GM12878 (cell line): ENCODE measurements around the gene LMF2. TPM values are rescaled to one million over a fixed set of nuclear protein-coding genes. Genes with fewer than 3 reads are reported as not detected.

Experiments used
- ATF3 ChIP-seq: IDR thresholded peaks from 2 replicates; pipeline ENCODE4 v1.6.1; 2011; ENCODE audit warnings: low read depth, mild to moderate bottlenecking, low read length, moderate library complexity, borderline replicate concordance; ENCODE audit errors: extremely low read depth
- CEBPB ChIP-seq, 2 experiments: fragments of 150-350 bp in 1 of 2; IDR thresholded peaks; 2 replicates each; pipeline ENCODE4 v1.6.1; 2012 to 2014; ENCODE audit warnings: low read depth in 2 of 2, low read length in 2 of 2, borderline replicate concordance in 1 of 2, inconsistent platforms in 1 of 2
- FOXM1 ChIP-seq: IDR thresholded peaks from 2 replicates; pipeline ENCODE4 v1.6.1; 2012; ENCODE audit warnings: low read depth, mild to moderate bottlenecking, inconsistent platforms, low read length, moderate library complexity
- KDM1A ChIP-seq: fragments of 200-600 bp; sonication (generic); IDR thresholded peaks from 2 replicates; pipeline ENCODE4 v1.6.1; 2016; ENCODE audit warnings: borderline replicate concordance
- MAX ChIP-seq: IDR thresholded peaks from 2 replicates; pipeline ENCODE4 v1.6.1; 2012; ENCODE audit warnings: low read depth, low read length, improper control_type of control experiment
- MYB ChIP-seq: fragments of 150-350 bp; IDR thresholded peaks from 2 replicates; pipeline ENCODE4 v1.6.1; 2014; ENCODE audit warnings: mild to moderate bottlenecking, low read depth, low read length, borderline replicate concordance
- SKIL ChIP-seq: fragments of 450-650 bp; IDR thresholded peaks from 2 replicates; pipeline ENCODE4 v1.6.1; 2017; ENCODE audit warnings: mild to moderate bottlenecking, low read depth, inconsistent platforms; ENCODE audit not compliant: poor library complexity, severe bottlenecking
- polyA plus RNA-seq, 11 experiments: library from polyadenylated mRNA; depleted of rRNA in 4 of 11; unstranded in 6 of 11; stranded (reverse) in 5 of 11; fragments of >200 nt; fragmentation: Nextera tagmentation in 4 of 11; fragmentation: Illumina TruSeq in 1 of 11; extraction: Ambion mirVana in 4 of 11; extraction: Trizol in 1 of 11; gene quantifications; 1 replicate in 1 of 11; 2 replicates in 10 of 11; pipeline versions ENCODE4 v1.2.1 to v1.2.3, GENCODE V29; 2011 to 2016; ENCODE audit warnings: inconsistent platforms in 2 of 11, missing spikeins in 2 of 11, low read depth in 1 of 11
- total RNA-seq, 4 experiments: library from RNA; depleted of rRNA in 3 of 4; stranded (reverse); fragments of >200 nt in 3 of 4; fragmentation: Illumina TruSeq in 1 of 4; extraction: Trizol in 1 of 4; gene quantifications; 2 replicates each; pipeline versions ENCODE4 v1.2.1 to v1.2.3, GENCODE V29; 2013 to 2021
- TF ChIP-seq, protein P1 (sequence below): fragments of 450-650 bp; IDR thresholded peaks from 2 replicates; pipeline ENCODE4 v1.6.1; 2017; ENCODE audit warnings: mild to moderate bottlenecking, moderate library complexity
- TF ChIP-seq, protein P2 (sequence below): IDR thresholded peaks from 2 replicates; pipeline ENCODE4 v1.6.1; 2011; ENCODE audit warnings: borderline replicate concordance, low read depth, mild to moderate bottlenecking, moderate library complexity, mixed read lengths, low read length; ENCODE audit not compliant: insufficient read depth; ENCODE audit errors: extremely low read length

LMF2 gene
- total and polyA plus RNA-seq, 10 of the 15 experiments (the other 5 are each of a cell fraction or from before 2014, with no cell fraction given), result 0.08 to 57.5 (median 21.2) TPM

GRCh38 chr22:50461536-50461935, 46.0 kb downstream of the LMF2 start (continued):
- TF ChIP-seq SKIL (no peak), MYB (no peak), MAX (no peak), FOXM1 (no peak), CEBPB (IDR thresholded peaks at IDR 0.05; ENCODE audit: borderline replicate concordance in 1 of 2, low read depth in 2 of 2, low read length in 2 of 2) (no peak), ATF3 (no peak), KDM1A (no peak)
- TF ChIP-seq, protein P1, sequence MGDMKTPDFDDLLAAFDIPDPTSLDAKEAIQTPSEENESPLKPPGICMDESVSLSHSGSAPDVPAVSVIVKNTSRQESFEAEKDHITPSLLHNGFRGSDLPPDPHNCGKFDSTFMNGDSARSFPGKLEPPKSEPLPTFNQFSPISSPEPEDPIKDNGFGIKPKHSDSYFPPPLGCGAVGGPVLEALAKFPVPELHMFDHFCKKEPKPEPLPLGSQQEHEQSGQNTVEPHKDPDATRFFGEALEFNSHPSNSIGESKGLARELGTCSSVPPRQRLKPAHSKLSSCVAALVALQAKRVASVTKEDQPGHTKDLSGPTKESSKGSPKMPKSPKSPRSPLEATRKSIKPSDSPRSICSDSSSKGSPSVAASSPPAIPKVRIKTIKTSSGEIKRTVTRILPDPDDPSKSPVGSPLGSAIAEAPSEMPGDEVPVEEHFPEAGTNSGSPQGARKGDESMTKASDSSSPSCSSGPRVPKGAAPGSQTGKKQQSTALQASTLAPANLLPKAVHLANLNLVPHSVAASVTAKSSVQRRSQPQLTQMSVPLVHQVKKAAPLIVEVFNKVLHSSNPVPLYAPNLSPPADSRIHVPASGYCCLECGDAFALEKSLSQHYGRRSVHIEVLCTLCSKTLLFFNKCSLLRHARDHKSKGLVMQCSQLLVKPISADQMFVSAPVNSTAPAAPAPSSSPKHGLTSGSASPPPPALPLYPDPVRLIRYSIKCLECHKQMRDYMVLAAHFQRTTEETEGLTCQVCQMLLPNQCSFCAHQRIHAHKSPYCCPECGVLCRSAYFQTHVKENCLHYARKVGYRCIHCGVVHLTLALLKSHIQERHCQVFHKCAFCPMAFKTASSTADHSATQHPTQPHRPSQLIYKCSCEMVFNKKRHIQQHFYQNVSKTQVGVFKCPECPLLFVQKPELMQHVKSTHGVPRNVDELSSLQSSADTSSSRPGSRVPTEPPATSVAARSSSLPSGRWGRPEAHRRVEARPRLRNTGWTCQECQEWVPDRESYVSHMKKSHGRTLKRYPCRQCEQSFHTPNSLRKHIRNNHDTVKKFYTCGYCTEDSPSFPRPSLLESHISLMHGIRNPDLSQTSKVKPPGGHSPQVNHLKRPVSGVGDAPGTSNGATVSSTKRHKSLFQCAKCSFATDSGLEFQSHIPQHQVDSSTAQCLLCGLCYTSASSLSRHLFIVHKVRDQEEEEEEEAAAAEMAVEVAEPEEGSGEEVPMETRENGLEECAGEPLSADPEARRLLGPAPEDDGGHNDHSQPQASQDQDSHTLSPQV, result no peak
- TF ChIP-seq, protein P2, sequence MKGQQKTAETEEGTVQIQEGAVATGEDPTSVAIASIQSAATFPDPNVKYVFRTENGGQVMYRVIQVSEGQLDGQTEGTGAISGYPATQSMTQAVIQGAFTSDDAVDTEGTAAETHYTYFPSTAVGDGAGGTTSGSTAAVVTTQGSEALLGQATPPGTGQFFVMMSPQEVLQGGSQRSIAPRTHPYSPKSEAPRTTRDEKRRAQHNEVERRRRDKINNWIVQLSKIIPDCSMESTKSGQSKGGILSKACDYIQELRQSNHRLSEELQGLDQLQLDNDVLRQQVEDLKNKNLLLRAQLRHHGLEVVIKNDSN, result no peak
- TF ChIP-seq, all 136 proteins: peak for 0
